PC-9 (cell line): Measurements from ENCODE around the gene XRCC3. TPM values are rescaled to one million over a fixed set of nuclear protein-coding genes. Genes with fewer than 3 reads are reported as not detected.

ENCODE experiments used
- BruUV-seq: library from RNA; stranded (reverse); fragments of 400-500 nt; replicated peaks from 2 replicates; lab custom pipeline; 2021; lab: Mats Ljungman, UMichigan
- CTCF ChIA-PET: fragments of 300-600 bp; sonication (Branson Sonifier 250); formaldehyde crosslinking; loops from one replicate; lab custom pipeline; 2022; ENCODE audit warnings: antibody characterized with exemption; lab: Charles Lee
- POLR2A ChIA-PET: fragments of 300-600 bp; sonication (Branson Sonifier 250); formaldehyde crosslinking; loops from one replicate; lab custom pipeline; 2022; ENCODE audit warnings: antibody characterized with exemption; ENCODE audit not compliant: unreplicated experiment; lab: Charles Lee
- DNase-seq, 2 experiments: peaks; one replicate each; pipeline versions ENCODE4 v3.0.0 to v3.0.0-alpha.2; 2015 to 2022; ENCODE audit warnings: mixed read lengths in 1 of 2
- H2AFZ ChIP-seq: fragments of 200-600 bp; sonication (generic); 2 replicates; pipeline ENCODE4 v1.8.1; 2017; ENCODE audit warnings: antibody characterized with exemption
- H3F3A ChIP-seq: fragments of 200-600 bp; sonication (generic); 2 replicates; pipeline ENCODE4 v1.8.1; 2017; ENCODE audit warnings: antibody characterized with exemption, mild to moderate bottlenecking, low read depth; ENCODE audit not compliant: insufficient read depth
- H3K27ac ChIP-seq: fragments of 200-600 bp; sonication (generic); 2 replicates; pipeline ENCODE4 v1.6.1; 2016; ENCODE audit warnings: mixed run types
- H3K27me3 ChIP-seq: fragments of 200-600 bp; sonication (generic); 2 replicates; pipeline ENCODE4 v1.6.1; 2016; ENCODE audit warnings: low read depth, mixed run types; ENCODE audit not compliant: insufficient read depth
- H3K36me3 ChIP-seq: fragments of 200-600 bp; sonication (generic); 2 replicates; pipeline ENCODE4 v1.6.1; 2016; ENCODE audit warnings: low read depth, mixed run types
- H3K4me1 ChIP-seq: fragments of 200-600 bp; sonication (generic); replicated peaks from 2 replicates; pipeline ENCODE4 v1.6.1; 2016; ENCODE audit warnings: mixed run types; ENCODE audit not compliant: insufficient read depth
- H3K4me2 ChIP-seq: fragments of 200-600 bp; sonication (generic); 2 replicates; pipeline ENCODE4 v1.6.1; 2017; ENCODE audit warnings: mixed run types
- H3K4me3 ChIP-seq: fragments of 200-600 bp; sonication (generic); 2 replicates; pipeline ENCODE4 v1.6.1; 2016; ENCODE audit warnings: mixed run types
- H3K79me2 ChIP-seq: fragments of 200-600 bp; sonication (generic); 2 replicates; pipeline ENCODE4 v1.6.1; 2017; ENCODE audit warnings: low read depth, mixed run types
- H3K9me2 ChIP-seq: fragments of 200-600 bp; sonication (generic); 2 replicates; pipeline ENCODE4 v1.8.1; 2017; ENCODE audit warnings: mild to moderate bottlenecking; ENCODE audit not compliant: insufficient read depth
- H3K9me3 ChIP-seq: fragments of 200-600 bp; sonication (generic); 2 replicates; pipeline ENCODE4 v1.8.1; 2016; ENCODE audit warnings: low read depth; ENCODE audit not compliant: insufficient read depth
- H4K20me1 ChIP-seq: fragments of 200-600 bp; sonication (generic); 2 replicates; pipeline ENCODE4 v1.8.1; 2017; ENCODE audit not compliant: insufficient read depth
- CTCF ChIP-seq: fragments of 200-600 bp; sonication (generic); conservative IDR thresholded peaks from 2 replicates; pipeline ENCODE4 v1.6.1; 2017; ENCODE audit warnings: mixed run types, antibody characterized with exemption, mild to moderate bottlenecking, moderate library complexity
- EZH2 ChIP-seq: fragments of 200-600 bp; sonication (generic); IDR thresholded peaks from 2 replicates; pipeline ENCODE4 v1.8.0; 2017; ENCODE audit warnings: antibody characterized with exemption, low read depth
- intact Hi-C: fragments of 100-400 bp; cut with micrococcal nuclease; formaldehyde crosslinking; loops from one replicate; pipeline ENCODE4 v1.10.0; 2022; ENCODE audit not compliant: unreplicated experiment
- total RNA-seq: library from RNA; stranded (reverse); gene quantifications from 2 replicates; pipeline ENCODE4 v1.2.3, GENCODE V29; 2021

The XRCC3 gene
- total RNA-seq, 1 experiment from 2014 or later, result 65.1 TPM

DNA sequence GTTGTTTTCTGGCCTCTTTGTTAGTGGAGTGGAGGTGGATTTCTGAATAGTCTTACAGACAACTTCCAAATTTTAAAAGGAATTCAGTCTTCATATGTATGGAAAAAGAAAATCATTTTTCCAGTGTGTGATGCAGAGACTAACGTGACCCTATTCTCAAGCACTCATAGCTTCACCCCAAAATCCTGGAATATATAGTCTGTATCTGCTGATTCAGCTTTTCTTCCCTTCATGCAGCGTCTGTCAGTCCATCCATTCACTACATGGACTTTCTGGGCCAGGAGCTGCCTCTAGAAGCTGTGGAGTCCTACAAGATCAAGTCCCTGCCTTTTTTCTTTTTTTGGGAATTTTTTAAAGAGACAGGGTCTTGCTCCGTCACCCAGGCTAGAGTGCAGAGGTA, 62.4 kb downstream of the XRCC3 start:
- H3K27me3 ChIP-seq, result no peaks in the 10 kb centered on the region
- H3K9me2 ChIP-seq, result no peaks in the 10 kb centered on the region
- peaks cover 73% of the 10 kb centered on the region for H3K79me2 ChIP-seq
- peaks cover 11% of the 10 kb centered on the region for H3K4me1 ChIP-seq
- intact Hi-C loops, result loop anchor here (10.0 kb wide), 1 partner anchor 148 kb away; no protein-coding TSS in a partner anchor
- ChIA-PET POLR2A (no interaction called here), CTCF (no interaction called here)
- H4K20me1 ChIP-seq, result peaks cover 69% of the 10 kb centered on the region
- peaks cover 42% of the 10 kb centered on the region; the same call in 1 of the 2 replicates for H3F3A ChIP-seq
- no peak overlapping the region for H3K27ac ChIP-seq
- H3K9me3 ChIP-seq, result no peaks in the 10 kb centered on the region
- BruUV-seq, result no TSS peak
- TF ChIP-seq CTCF (no peak), EZH2 (no peak)
- H3K4me2 ChIP-seq, result no peak overlapping the region
- no peak overlapping the region for H3K4me3 ChIP-seq
- H2AFZ ChIP-seq, result no peak overlapping the region
- H3K36me3 ChIP-seq, result peaks cover 27% of the 10 kb centered on the region
- DNase-seq, result no peak

GRCh38 chr14:103651585-103651984, 63.7 kb downstream of the XRCC3 start:
- peaks cover 81% of the 10 kb centered on the region for H4K20me1 ChIP-seq
- CTCF ChIA-PET, result interaction anchor here (1.1 kb wide), 1 partner anchor 16 kb away, joined by 4 read pairs; no protein-coding TSS in a partner anchor
- POLR2A ChIA-PET, result no interaction called here

GRCh38 chr14:103650213-103650612, 65.0 kb downstream of the XRCC3 start:
- H3K27ac ChIP-seq, result no peak overlapping the region
- H3K27me3 ChIP-seq, result no peaks in the 10 kb centered on the region
- H3F3A ChIP-seq, result peaks cover 43% of the 10 kb centered on the region; the same call in 1 of the 2 replicates
- H3K4me3 ChIP-seq, result no peak overlapping the region
- TF ChIP-seq EZH2 (no peak), CTCF (no peak)
- ChIA-PET POLR2A (no interaction called here), CTCF (no interaction called here)
- H2AFZ ChIP-seq, result no peak overlapping the region
- H4K20me1 ChIP-seq, result peaks cover 93% of the 10 kb centered on the region
- H3K9me3 ChIP-seq, result no peaks in the 10 kb centered on the region
- H3K4me2 ChIP-seq, result no peak overlapping the region
- intact Hi-C loops, result loop anchor here (10.0 kb wide), 1 partner anchor 145 kb away; no protein-coding TSS in a partner anchor
- no peaks in the 10 kb centered on the region; the same call in 1 of the 2 replicates for H3K4me1 ChIP-seq
- H3K9me2 ChIP-seq, result no peaks in the 10 kb centered on the region
- H3K36me3 ChIP-seq, result peaks cover 9% of the 10 kb centered on the region
- peaks cover 97% of the 10 kb centered on the region for H3K79me2 ChIP-seq
- DNase-seq, result no peak
- BruUV-seq, result no TSS peak

More at GRCh38 chr14:103651585-103651984, 63.7 kb downstream of the XRCC3 start:
- H3K27me3 ChIP-seq, result no peaks in the 10 kb centered on the region
- no peak for DNase-seq
- peaks cover 19% of the 10 kb centered on the region for H3K36me3 ChIP-seq
- peaks cover 49% of the 10 kb centered on the region; the same call in 1 of the 2 replicates for H3F3A ChIP-seq
- no peak overlapping the region for H3K4me2 ChIP-seq
- no peak overlapping the region for H2AFZ ChIP-seq
- intact Hi-C loops, result loop anchor here (10.0 kb wide), 1 partner anchor 147 kb away; no protein-coding TSS in a partner anchor
- TF ChIP-seq CTCF (no peak), EZH2 (no peak)
- H3K4me3 ChIP-seq, result no peak overlapping the region
- peaks cover 86% of the 10 kb centered on the region for H3K79me2 ChIP-seq
- no TSS peak for BruUV-seq
- H3K9me3 ChIP-seq, result no peaks in the 10 kb centered on the region
- no peaks in the 10 kb centered on the region for H3K9me2 ChIP-seq
- no peak overlapping the region for H3K27ac ChIP-seq
- peaks cover 11% of the 10 kb centered on the region for H3K4me1 ChIP-seq
